ENCODE results near the gene PDCL2.

Gene PDCL2

GRCh38 chr4:55592014-55592413 is at the start of gene PDCL2:
TSS of gene PDCL2 (minus strand) at chr4:55592245. CDS start at chr4:55592109, 136 bp downstream.
- DNase-seq (ENCODE audit: low spot score) (no peak), ATAC-seq (ENCODE audit: low read depth) (no peak)
- Histone ChIP-seq H3K27ac (ENCODE audit: poor library complexity, severe bottlenecking) (no peak within 1 kb of the TSS), H3K4me1 (ENCODE audit: insufficient read depth, poor library complexity, severe bottlenecking) (no peaks in the 10 kb centered on the region), H3K9me3 (ENCODE audit: severe bottlenecking) (no peaks in the 10 kb centered on the region), H3K36me3 (ENCODE audit: low read depth) (no peaks in the 10 kb centered on the region), H3K27me3 (ENCODE audit: insufficient read depth, poor library complexity, severe bottlenecking) (no peaks in the 10 kb centered on the region), H3K4me3 (ENCODE audit: severe bottlenecking) (no peak within 1 kb of the TSS)
- TF ChIP-seq CTCF (IDR thresholded peaks at IDR 0.05; ENCODE audit: poor library complexity, severe bottlenecking): no peak

- H3K27ac ChIP-seq (ENCODE audit: poor library complexity, severe bottlenecking): no peak overlapping the region
- ATAC-seq (ENCODE audit: low read depth) (no peak), DNase-seq (ENCODE audit: low spot score) (no peak)
Measured at GRCh38 chr4:55637272-55637820, 45.3 kb upstream of the PDCL2 start.

GRCh38 chr4:55636656-55636999 is 44.6 kb upstream of the PDCL2 start:
- Histone ChIP-seq H3K9me3 (ENCODE audit: severe bottlenecking) (peaks cover 2% of the 10 kb centered on the region), H3K4me3 (ENCODE audit: severe bottlenecking) (peak overlapping the region; percentile 45), H3K27me3 (ENCODE audit: insufficient read depth, poor library complexity, severe bottlenecking) (peaks cover 4% of the 10 kb centered on the region), H3K4me1 (ENCODE audit: insufficient read depth, poor library complexity, severe bottlenecking) (peaks cover 9% of the 10 kb centered on the region), H3K36me3 (ENCODE audit: low read depth) (no peaks in the 10 kb centered on the region), H3K27ac (ENCODE audit: poor library complexity, severe bottlenecking) (no peak overlapping the region)
- TF ChIP-seq CTCF (IDR thresholded peaks at IDR 0.05; ENCODE audit: poor library complexity, severe bottlenecking): no peak
- DNase-seq (ENCODE audit: low spot score) (no peak), ATAC-seq (ENCODE audit: low read depth) (no peak)

More at GRCh38 chr4:55637272-55637820, 45.3 kb upstream of the PDCL2 start:
- peaks cover 4% of the 10 kb centered on the region for H3K27me3 ChIP-seq (ENCODE audit: insufficient read depth, poor library complexity, severe bottlenecking)
- no peak overlapping the region for H3K4me3 ChIP-seq (ENCODE audit: severe bottlenecking)
- H3K9me3 ChIP-seq (ENCODE audit: severe bottlenecking): peaks cover 2% of the 10 kb centered on the region
- H3K36me3 ChIP-seq (ENCODE audit: low read depth): no peaks in the 10 kb centered on the region
- H3K4me1 ChIP-seq (ENCODE audit: insufficient read depth, poor library complexity, severe bottlenecking): peaks cover 9% of the 10 kb centered on the region
- no peak for TF ChIP-seq CTCF (IDR thresholded peaks at IDR 0.05; ENCODE audit: poor library complexity, severe bottlenecking)

GRCh38 chr4:55635741-55636655 is 44.0 kb upstream of the PDCL2 start, which contains the start of gene NMU:
TSS of gene NMU (minus strand) at chr4:55636298. CDS start at chr4:55636192, 106 bp downstream.
- ATAC-seq (ENCODE audit: low read depth) (peak; percentile 91), DNase-seq (ENCODE audit: low spot score) (peak; percentile 66)
- H3K4me3 ChIP-seq (ENCODE audit: severe bottlenecking): peak within 1 kb of the TSS; percentile 45

More at GRCh38 chr4:55635741-55636655, 44.0 kb upstream of the PDCL2 start, which contains the start of gene NMU:
- TF ChIP-seq CTCF (IDR thresholded peaks at IDR 0.05; ENCODE audit: poor library complexity, severe bottlenecking): peak; percentile 54
- H3K36me3 ChIP-seq (ENCODE audit: low read depth): no peaks in the 10 kb centered on the region
- peaks cover 2% of the 10 kb centered on the region for H3K9me3 ChIP-seq (ENCODE audit: severe bottlenecking)
- H3K4me1 ChIP-seq (ENCODE audit: insufficient read depth, poor library complexity, severe bottlenecking): peaks cover 9% of the 10 kb centered on the region
- peaks cover 4% of the 10 kb centered on the region for H3K27me3 ChIP-seq (ENCODE audit: insufficient read depth, poor library complexity, severe bottlenecking)
- H3K27ac ChIP-seq (ENCODE audit: poor library complexity, severe bottlenecking): no peak within 1 kb of the TSS
